GM10266 (cell line): ENCODE results near the gene BCAR3.

ENCODE experiments used
- DNase-seq: peaks from one replicate; pipeline ENCODE4 v3.0.0; 2012; ENCODE audit errors: extremely low spot score
- CTCF ChIP-seq: IDR thresholded peaks from 2 replicates; pipeline ENCODE4 v1.5.1; 2012; ENCODE audit warnings: mild to moderate bottlenecking, low read depth; ENCODE audit not compliant: control insufficient read depth, insufficient read depth; ENCODE audit errors: missing control alignments

The BCAR3 gene

GRCh38 chr1:93601686-93602085 lies 80.0 kb downstream of the BCAR3 start:
- TF ChIP-seq CTCF = no peak
- no peak for DNase-seq

- no peak for DNase-seq
- TF ChIP-seq CTCF = no peak
These were observed 81.0 kb downstream of the BCAR3 start for GRCh38 chr1:93600663-93601062.

GRCh38 chr1:93599479-93599878 lies 82.2 kb downstream of the BCAR3 start:
- TF ChIP-seq CTCF = no peak
- DNase-seq = no peak

GRCh38 chr1:93598861-93599439 lies 82.7 kb downstream of the BCAR3 start:
- TF ChIP-seq CTCF = no peak
- DNase-seq = no peak

GRCh38 chr1:93598396-93598795 lies 83.2 kb downstream of the BCAR3 start:
- TF ChIP-seq CTCF = no peak
- no peak for DNase-seq

- no peak for TF ChIP-seq CTCF
- no peak for DNase-seq
These were observed 83.9 kb downstream of the BCAR3 start for GRCh38 chr1:93597709-93598108.

GRCh38 chr1:93596329-93597089 lies 85.1 kb downstream of the BCAR3 start:
- no peak for TF ChIP-seq CTCF
- no peak for DNase-seq
